ENCODE measurements around the gene SCAF11. TPM values are rescaled to one million over a fixed set of nuclear protein-coding genes. Genes with fewer than 3 reads are reported as not detected.

Gene SCAF11
- polyA plus RNA-seq, 1 donor from 2014 or later: 20.4 TPM

DNA sequence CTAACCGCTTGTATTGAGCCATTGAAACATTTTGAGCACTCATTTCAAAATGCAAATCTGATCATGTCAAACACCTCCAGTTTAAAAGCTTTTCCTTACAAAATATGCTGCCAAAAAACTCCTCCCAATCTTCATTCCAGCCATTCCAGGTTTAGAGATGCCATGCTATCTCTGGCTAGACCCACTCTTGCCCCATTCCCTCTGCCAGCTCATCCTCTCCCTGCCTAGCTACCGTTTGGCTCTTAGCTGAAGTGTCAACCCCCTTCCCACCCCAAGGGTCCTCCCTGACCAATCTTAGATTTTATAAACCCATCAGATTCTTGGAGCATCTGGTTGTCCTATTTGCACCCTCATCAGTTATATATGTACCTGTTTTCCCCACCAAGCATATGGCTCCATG, 75.0 kb downstream of the SCAF11 start:
- no peaks in the 10 kb centered on the region for H3K27me3 ChIP-seq (ENCODE audit: insufficient read depth, low read depth, low read length)
- H4K20me1 ChIP-seq (ENCODE audit: insufficient read depth): no peaks in the 10 kb centered on the region
- H3F3A ChIP-seq (ENCODE audit: insufficient read depth, low read length, poor library complexity, severe bottlenecking): no peaks in the 10 kb centered on the region
- no peaks in the 10 kb centered on the region for H3K79me2 ChIP-seq (replicated peaks; ENCODE audit: insufficient read depth, low read length)
- H3K36me3 ChIP-seq (ENCODE audit: insufficient read depth, low read length): no peaks in the 10 kb centered on the region
- no peak overlapping the region for H2AFZ ChIP-seq (ENCODE audit: low read depth, low read length)
- H3K9ac ChIP-seq (ENCODE audit: low read length): no peak overlapping the region
- H3K4me2 ChIP-seq (ENCODE audit: low read length): no peak overlapping the region
- H3K27ac ChIP-seq (ENCODE audit: low read length): no peak overlapping the region
- H3K9me3 ChIP-seq (ENCODE audit: low read length): no peaks in the 10 kb centered on the region
- no peak for TF ChIP-seq EP300 (conservative IDR thresholded peaks at IDR 0.05; ENCODE audit: poor library complexity, severe bottlenecking)
- no peaks in the 10 kb centered on the region for H3K9me2 ChIP-seq (ENCODE audit: insufficient read depth, low read length)
- H3K4me3 ChIP-seq (ENCODE audit: low read length): no peak overlapping the region

DNA sequence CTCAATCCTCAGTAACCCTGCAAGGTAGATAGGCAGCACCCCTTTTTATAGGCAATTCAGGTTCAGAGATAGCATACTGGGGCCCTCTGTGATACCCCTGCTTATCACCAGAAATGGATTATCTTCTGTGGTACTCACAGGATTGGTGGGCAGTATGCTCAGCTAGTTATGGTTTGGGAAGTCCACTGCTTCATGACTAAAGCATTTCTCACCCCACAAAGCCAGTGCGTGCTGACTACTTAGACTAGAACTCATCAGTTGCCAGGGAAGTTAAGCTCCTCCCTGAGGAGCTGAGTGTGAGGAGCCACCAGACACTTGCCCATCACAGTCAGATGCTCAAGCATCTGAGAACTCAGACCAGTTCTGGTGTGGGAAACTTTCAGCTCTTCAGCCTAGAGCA, 76.3 kb downstream of the SCAF11 start:
- Histone ChIP-seq H3K9me2 (ENCODE audit: insufficient read depth, low read length) (no peaks in the 10 kb centered on the region), H2AFZ (ENCODE audit: low read depth, low read length) (no peak overlapping the region), H4K20me1 (ENCODE audit: insufficient read depth) (no peaks in the 10 kb centered on the region), H3K4me3 (ENCODE audit: low read length) (no peak overlapping the region), H3K36me3 (ENCODE audit: insufficient read depth, low read length) (no peaks in the 10 kb centered on the region), H3F3A (ENCODE audit: insufficient read depth, low read length, poor library complexity, severe bottlenecking) (no peaks in the 10 kb centered on the region), H3K4me2 (ENCODE audit: low read length) (no peak overlapping the region), H3K79me2 (replicated peaks; ENCODE audit: insufficient read depth, low read length) (no peaks in the 10 kb centered on the region), H3K27ac (ENCODE audit: low read length) (no peak overlapping the region), H3K9ac (ENCODE audit: low read length) (no peak overlapping the region), H3K27me3 (ENCODE audit: insufficient read depth, low read depth, low read length) (no peaks in the 10 kb centered on the region), H3K9me3 (ENCODE audit: low read length) (no peaks in the 10 kb centered on the region)
- TF ChIP-seq, protein P1, sequence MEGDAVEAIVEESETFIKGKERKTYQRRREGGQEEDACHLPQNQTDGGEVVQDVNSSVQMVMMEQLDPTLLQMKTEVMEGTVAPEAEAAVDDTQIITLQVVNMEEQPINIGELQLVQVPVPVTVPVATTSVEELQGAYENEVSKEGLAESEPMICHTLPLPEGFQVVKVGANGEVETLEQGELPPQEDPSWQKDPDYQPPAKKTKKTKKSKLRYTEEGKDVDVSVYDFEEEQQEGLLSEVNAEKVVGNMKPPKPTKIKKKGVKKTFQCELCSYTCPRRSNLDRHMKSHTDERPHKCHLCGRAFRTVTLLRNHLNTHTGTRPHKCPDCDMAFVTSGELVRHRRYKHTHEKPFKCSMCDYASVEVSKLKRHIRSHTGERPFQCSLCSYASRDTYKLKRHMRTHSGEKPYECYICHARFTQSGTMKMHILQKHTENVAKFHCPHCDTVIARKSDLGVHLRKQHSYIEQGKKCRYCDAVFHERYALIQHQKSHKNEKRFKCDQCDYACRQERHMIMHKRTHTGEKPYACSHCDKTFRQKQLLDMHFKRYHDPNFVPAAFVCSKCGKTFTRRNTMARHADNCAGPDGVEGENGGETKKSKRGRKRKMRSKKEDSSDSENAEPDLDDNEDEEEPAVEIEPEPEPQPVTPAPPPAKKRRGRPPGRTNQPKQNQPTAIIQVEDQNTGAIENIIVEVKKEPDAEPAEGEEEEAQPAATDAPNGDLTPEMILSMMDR (IDR thresholded peaks at IDR 0.05; ENCODE audit: poor library complexity, severe bottlenecking): no peak
- TF ChIP-seq EP300 (conservative IDR thresholded peaks at IDR 0.05; ENCODE audit: poor library complexity, severe bottlenecking) (no peak), RAD21 (conservative IDR thresholded peaks at IDR 0.05) (no peak), POLR2AphosphoS5 (IDR thresholded peaks at IDR 0.05) (no peak), MXI1 (conservative IDR thresholded peaks at IDR 0.05; ENCODE audit: poor library complexity, severe bottlenecking) (no peak), TAF1 (IDR thresholded peaks at IDR 0.05; ENCODE audit: low read depth) (no peak), SMC3 (conservative IDR thresholded peaks at IDR 0.05; ENCODE audit: poor library complexity) (no peak), EZH2 (IDR thresholded peaks at IDR 0.05; ENCODE audit: borderline replicate concordance, insufficient read depth, low read length, poor library complexity, severe bottlenecking) (no peak)
- TF ChIP-seq, protein P2, sequence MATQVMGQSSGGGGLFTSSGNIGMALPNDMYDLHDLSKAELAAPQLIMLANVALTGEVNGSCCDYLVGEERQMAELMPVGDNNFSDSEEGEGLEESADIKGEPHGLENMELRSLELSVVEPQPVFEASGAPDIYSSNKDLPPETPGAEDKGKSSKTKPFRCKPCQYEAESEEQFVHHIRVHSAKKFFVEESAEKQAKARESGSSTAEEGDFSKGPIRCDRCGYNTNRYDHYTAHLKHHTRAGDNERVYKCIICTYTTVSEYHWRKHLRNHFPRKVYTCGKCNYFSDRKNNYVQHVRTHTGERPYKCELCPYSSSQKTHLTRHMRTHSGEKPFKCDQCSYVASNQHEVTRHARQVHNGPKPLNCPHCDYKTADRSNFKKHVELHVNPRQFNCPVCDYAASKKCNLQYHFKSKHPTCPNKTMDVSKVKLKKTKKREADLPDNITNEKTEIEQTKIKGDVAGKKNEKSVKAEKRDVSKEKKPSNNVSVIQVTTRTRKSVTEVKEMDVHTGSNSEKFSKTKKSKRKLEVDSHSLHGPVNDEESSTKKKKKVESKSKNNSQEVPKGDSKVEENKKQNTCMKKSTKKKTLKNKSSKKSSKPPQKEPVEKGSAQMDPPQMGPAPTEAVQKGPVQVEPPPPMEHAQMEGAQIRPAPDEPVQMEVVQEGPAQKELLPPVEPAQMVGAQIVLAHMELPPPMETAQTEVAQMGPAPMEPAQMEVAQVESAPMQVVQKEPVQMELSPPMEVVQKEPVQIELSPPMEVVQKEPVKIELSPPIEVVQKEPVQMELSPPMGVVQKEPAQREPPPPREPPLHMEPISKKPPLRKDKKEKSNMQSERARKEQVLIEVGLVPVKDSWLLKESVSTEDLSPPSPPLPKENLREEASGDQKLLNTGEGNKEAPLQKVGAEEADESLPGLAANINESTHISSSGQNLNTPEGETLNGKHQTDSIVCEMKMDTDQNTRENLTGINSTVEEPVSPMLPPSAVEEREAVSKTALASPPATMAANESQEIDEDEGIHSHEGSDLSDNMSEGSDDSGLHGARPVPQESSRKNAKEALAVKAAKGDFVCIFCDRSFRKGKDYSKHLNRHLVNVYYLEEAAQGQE (IDR thresholded peaks at IDR 0.05; ENCODE audit: borderline replicate concordance): no peak

DNA sequence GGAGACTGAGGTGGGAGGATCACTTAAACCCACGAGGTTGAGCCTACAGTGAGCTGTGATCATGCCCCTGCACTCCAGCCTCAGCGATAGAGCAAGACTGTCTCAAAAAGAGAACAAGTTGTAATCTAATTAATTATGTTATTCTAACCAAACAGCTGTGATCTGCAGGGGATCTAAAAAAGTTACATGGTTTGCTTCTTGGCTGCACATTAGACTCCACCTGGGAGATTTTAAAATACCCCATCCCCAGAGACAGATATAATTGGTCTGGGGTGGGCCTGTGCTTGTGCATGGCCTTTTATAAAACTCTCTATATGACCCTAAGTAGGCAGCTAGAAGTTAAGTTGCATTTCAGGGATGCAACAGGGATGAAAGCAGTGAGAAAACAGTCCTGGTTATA, 76.7 kb downstream of the SCAF11 start:
- Histone ChIP-seq H3K4me2 (ENCODE audit: low read length) (no peak overlapping the region), H3K36me3 (ENCODE audit: insufficient read depth, low read length) (no peaks in the 10 kb centered on the region), H3K9me3 (ENCODE audit: low read length) (no peaks in the 10 kb centered on the region), H2AFZ (ENCODE audit: low read depth, low read length) (no peak overlapping the region), H3K9ac (ENCODE audit: low read length) (no peak overlapping the region), H3F3A (ENCODE audit: insufficient read depth, low read length, poor library complexity, severe bottlenecking) (no peaks in the 10 kb centered on the region), H3K27me3 (ENCODE audit: insufficient read depth, low read depth, low read length) (no peaks in the 10 kb centered on the region), H4K20me1 (ENCODE audit: insufficient read depth) (no peaks in the 10 kb centered on the region), H3K79me2 (replicated peaks; ENCODE audit: insufficient read depth, low read length) (no peaks in the 10 kb centered on the region), H3K9me2 (ENCODE audit: insufficient read depth, low read length) (no peaks in the 10 kb centered on the region), H3K4me3 (ENCODE audit: low read length) (no peak overlapping the region), H3K27ac (ENCODE audit: low read length) (no peak overlapping the region)
- TF ChIP-seq, protein P1 (IDR thresholded peaks at IDR 0.05; ENCODE audit: poor library complexity, severe bottlenecking): no peak
- TF ChIP-seq RAD21 (conservative IDR thresholded peaks at IDR 0.05) (no peak), POLR2AphosphoS5 (IDR thresholded peaks at IDR 0.05) (no peak), EP300 (conservative IDR thresholded peaks at IDR 0.05; ENCODE audit: poor library complexity, severe bottlenecking) (no peak), EZH2 (IDR thresholded peaks at IDR 0.05; ENCODE audit: borderline replicate concordance, insufficient read depth, low read length, poor library complexity, severe bottlenecking) (no peak)

Data from neural cell (in vitro differentiated cells).